HG02571 (cell line): Measurements from ENCODE around the gene TAF1L.

Source experiments
- ATAC-seq: cut with Tn5 transposase; IDR thresholded peaks from one replicate; pipeline ENCODE4 v1.9.1; 2021; ENCODE audit warnings: mild to moderate bottlenecking, moderate library complexity; ENCODE audit not compliant: unreplicated experiment

The TAF1L gene

GRCh38 chr9:32589083-32589723 lies 46.3 kb downstream of the TAF1L start:
- no peak for ATAC-seq

GRCh38 chr9:32587901-32588300 lies 47.6 kb downstream of the TAF1L start:
- ATAC-seq, result no peak

DNA sequence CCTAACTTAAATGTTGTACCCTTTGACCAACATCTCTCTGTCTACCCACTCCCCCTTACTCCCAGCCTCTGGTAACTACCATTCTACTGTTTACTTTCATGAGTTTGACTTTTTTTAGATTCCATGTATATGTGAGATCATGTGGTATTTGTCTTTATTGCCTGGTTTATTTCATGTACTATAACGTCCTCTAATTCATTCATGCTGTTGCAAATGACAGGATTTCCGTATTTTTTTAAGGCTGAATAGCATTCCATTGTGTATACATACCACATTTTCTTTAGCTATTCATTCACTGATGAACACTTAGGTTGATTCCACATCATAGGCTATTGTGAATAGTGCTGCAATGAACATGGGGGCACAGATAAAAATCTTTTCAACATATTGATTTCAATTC lies 50.7 kb downstream of the TAF1L start:
- no peak for ATAC-seq

- no peak for ATAC-seq
Measured at GRCh38 chr9:32581512-32582143, 53.8 kb downstream of the TAF1L start.

DNA sequence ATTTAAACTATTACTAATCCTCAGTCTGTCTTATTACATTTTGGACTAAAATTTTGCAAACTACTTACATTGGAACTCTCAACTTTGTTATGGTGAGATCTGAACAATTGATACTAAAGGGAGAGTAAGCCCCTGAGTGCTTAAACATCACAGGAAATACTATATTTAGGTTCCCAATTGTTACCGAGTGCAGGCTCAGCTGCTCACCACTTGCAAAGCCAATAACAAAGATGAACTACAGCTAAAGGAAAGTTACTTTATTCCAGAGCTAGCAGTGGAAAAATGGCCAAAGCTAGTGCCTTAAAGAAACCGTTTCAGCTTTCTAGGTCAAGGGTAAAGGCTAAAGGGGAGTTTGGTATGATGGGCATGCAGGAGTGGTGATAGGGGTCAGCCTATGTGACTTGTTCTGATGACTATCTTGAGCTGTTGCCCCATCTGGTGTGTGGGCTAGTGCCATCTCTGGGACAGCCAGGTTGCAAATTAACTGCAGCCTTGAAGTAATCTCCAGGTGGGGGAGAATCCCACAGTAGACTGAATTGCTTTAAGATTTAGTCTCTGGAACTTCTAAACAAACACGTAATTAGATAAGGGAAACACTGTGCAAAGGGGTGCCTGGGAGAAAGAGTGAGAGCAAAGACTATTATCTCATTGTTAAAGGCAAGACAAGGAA lies 54.7 kb downstream of the TAF1L start:
- ATAC-seq, result no peak

DNA sequence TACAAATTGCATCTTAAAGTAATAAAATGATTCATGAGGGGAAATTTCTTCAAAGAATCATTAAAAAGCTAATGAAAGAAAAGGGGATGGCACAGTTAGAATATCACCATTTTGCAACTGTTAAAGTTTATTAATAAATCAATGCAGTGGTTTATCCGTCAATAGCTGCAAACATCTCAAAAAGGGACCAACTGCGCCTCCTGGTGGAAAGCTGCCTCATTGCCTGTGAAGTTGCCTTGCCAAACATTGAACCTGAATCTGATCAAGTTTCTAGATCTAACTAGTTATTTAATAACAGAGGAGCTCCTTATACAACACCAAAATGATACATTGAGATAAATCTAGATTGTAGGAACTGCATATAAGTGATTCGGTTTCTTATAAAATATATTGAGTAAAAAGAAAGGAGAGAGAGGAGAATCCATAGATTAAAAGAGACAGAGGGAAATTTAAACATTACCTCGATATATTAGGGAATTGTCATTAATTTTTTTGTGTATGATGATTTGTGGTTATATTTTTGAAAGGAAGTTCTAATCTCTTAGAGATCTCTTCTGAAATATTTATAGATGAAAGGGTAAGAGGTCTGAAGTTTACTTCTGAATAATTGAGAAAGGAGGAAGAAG lies 55.6 kb downstream of the TAF1L start:
- no peak for ATAC-seq
